Cardiac fibroblast (primary cell): ENCODE data around the gene PRKCH.

ENCODE experiments used
- DNase-seq, 2 donors: peaks; one replicate each; pipeline versions ENCODE4 v3.0.0 to v3.0.0-alpha.2; 2010; ENCODE audit warnings: low read depth in 2 of 2
- H3K4me3 ChIP-seq, 2 donors: replicated peaks in 1 of 2; 1 replicate in 1 of 2; 2 replicates in 1 of 2; pipeline ENCODE4 v1.5.1; 2011; ENCODE audit warnings: low read depth in 2 of 2, low read length in 2 of 2, mild to moderate bottlenecking in 2 of 2, moderate library complexity in 1 of 2
- TF ChIP-seq, protein P1 (sequence below): IDR thresholded peaks from one replicate; pipeline ENCODE4 v1.5.1; 2011; ENCODE audit warnings: low read depth, mild to moderate bottlenecking, low read length, inconsistent platforms

PRKCH gene

DNA sequence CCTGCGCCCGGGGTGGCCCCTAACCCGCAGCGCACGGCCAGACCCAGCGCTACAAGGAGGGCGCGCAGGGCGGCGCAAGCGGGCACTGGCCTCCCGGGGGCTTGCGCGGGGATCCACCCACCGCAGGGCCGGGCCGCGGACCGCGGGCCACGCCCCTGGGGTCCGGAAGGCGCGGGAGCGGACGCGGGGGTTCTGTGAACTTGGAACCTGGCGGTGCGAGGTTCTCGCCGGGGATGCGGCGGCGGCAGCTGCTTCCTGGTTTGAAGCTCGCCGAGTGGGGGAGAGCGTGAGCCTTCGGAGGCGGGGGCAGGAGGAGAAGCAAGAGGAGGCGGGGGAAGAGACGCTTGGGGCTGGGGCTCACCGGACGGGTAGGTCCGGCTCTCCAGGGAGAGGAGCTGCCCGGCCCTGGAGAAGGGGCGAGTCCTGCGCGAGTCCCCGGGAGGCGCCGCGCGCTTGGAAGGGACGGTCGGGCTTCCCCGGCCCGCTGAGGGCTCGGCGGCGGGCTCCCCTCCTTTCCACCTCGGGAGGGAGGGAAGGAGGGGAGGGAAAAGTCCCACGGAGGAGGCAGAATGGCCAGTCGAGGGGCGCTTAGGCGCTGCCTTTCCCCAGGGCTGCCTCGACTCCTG lies at the start of gene PRKCH:
PRKCH (plus strand) TSS at position 195 of the 626 bp plus-strand sequence. CDS start 523 bp downstream, outside the sequence.
- TF ChIP-seq, protein P1, sequence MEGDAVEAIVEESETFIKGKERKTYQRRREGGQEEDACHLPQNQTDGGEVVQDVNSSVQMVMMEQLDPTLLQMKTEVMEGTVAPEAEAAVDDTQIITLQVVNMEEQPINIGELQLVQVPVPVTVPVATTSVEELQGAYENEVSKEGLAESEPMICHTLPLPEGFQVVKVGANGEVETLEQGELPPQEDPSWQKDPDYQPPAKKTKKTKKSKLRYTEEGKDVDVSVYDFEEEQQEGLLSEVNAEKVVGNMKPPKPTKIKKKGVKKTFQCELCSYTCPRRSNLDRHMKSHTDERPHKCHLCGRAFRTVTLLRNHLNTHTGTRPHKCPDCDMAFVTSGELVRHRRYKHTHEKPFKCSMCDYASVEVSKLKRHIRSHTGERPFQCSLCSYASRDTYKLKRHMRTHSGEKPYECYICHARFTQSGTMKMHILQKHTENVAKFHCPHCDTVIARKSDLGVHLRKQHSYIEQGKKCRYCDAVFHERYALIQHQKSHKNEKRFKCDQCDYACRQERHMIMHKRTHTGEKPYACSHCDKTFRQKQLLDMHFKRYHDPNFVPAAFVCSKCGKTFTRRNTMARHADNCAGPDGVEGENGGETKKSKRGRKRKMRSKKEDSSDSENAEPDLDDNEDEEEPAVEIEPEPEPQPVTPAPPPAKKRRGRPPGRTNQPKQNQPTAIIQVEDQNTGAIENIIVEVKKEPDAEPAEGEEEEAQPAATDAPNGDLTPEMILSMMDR = peak; percentile 17
- peak; percentile 62 to 64 for DNase-seq
- peak within 1 kb of the TSS; percentile 58 to 67 for H3K4me3 ChIP-seq

DNA sequence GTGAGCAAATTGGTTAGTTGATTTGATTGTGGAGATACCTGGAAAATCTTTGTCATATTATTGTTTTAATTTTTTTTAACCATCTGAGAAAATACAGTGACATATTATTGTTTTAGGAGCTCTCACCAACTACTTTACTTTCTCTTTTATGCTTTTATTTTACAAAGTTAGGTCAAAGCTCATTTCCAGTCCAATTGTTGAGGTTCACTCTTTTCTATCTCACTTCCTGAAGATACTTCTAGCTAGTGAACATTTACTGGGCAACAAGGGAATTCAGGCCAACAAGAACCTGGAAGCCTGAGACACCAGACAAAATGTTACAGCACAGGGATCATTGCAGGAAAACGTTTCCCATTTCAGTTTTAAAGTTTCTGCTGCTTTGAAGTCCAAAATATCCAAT lies 44.1 kb upstream of the PRKCH start:
- TF ChIP-seq, protein P1 = no peak
- no peak overlapping the region for H3K4me3 ChIP-seq
- DNase-seq = no peak

DNA sequence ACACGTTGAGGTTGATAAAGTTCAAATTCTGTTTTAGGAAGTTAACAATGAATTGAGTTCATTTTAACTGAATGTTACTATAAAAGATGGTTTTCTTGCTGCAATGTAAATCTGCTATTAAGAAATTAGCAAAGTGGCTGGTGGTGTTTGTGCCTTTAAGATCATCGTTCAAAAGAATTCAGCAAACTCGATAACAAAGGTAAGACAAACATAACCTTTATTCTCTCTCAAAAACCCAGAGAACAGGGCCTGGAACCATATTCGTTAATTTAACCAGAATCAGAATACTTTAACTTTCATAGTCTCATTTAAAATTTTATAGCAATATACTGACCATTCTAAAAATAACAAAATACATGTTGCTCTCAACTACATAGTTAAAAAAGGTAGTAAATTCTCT lies 43.6 kb upstream of the PRKCH start:
- H3K4me3 ChIP-seq = no peak overlapping the region
- no peak for DNase-seq

DNA sequence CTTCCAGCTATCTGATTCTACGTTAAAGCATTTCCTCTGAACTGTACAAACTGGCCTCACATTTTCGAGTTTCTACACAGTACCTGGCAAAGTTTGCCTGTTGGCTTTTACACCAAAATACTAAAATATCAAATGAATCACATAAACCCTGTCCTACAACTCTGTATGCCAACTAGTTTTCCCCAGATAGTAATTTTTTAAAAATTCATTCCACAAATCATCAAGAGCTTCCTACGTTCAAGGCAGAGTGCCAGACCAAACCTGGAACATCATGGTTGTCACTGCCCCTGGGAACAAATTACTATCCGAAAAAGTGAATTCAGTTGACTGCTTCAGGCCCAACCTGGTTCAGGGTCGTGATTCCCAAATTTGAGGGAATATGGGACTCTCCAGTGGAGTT lies 42.3 kb upstream of the PRKCH start:
- TF ChIP-seq, protein P1 = no peak
- no peak for DNase-seq
- H3K4me3 ChIP-seq = no peak overlapping the region

More for the DNA sequence above, 43.6 kb upstream of the PRKCH start:
- TF ChIP-seq, protein P1 = no peak

DNA sequence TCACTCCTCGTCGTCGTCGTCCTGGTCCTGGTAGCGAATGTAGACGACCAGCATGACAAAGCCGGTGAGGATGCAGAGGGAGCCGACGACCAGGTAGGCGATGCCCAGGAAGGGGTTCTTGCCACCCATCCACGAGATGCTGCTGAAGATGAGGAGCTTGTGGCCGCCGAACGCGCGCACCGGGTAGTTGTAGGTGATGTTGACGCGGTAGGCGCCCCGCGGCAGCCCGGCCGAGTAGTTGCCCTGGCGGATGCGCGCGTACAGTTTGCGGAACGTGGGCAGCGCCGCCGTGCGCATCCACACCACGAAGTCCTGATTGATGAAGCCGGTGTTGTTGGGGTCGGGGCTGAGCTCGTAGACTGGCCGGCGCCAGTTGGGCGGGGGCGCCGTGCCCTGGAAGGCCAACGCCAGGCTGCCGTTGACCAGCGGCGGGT lies 41.3 kb upstream of the PRKCH start:
- DNase-seq = no peak
- TF ChIP-seq, protein P1 = no peak
- H3K4me3 ChIP-seq = peak overlapping the region in 1 of 2 donors; percentile 30

DNA sequence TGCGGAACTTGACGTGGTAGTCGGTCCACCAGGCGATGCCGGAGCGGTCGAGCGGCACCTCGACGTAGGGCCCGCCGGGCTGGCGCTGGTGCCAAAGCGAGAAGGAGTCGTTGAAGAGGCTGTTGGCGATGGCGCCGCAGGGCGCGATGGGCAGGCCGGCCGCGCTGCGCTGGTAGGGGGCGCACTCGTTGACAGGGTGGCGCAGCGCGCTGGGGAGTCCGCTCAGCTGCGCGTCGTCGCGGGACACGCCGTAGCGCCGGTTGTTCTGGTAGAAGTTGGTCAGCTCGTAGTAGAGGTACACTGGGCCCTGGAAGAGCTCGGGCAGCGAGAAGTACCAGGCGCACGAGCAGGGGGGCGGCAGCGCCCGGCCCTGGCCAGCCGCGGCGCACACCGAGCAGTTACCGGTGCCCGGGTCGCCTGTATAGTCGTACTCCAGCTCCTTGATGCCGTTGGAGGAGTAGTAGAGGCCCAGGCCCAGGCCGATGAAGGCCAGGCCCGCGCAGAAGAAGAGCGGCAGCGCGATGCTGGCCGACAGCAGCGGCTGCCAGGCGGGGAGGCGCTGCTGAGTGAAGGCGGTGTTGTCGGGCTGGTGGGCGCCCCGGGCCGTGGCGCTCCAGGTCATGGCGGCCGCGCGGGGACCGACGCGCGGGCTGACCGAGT lies 40.7 kb upstream of the PRKCH start:
- TF ChIP-seq, protein P1 = no peak
- peak overlapping the region in 1 of 2 donors; percentile 30 for H3K4me3 ChIP-seq
- peak; percentile 16 to 29 for DNase-seq
